Astrocyte (in vitro differentiated cells and primary cell): ENCODE measurements around the gene GCLM. TPM values are rescaled to one million over a fixed set of nuclear protein-coding genes. Genes with fewer than 3 reads are reported as not detected.

Experiments used
- DNase-seq: peaks from one replicate; pipeline ENCODE4 v3.0.0-alpha.2; 2010; ENCODE audit warnings: low read depth
- FAIRE-seq: peaks from 2 replicates; lab custom pipeline; 2011; peaks lifted over from hg19 to GRCh38; lab: Jason Lieb, UNC
- H2AFZ ChIP-seq: 2 replicates; pipeline ENCODE4 v1.6.0; 2012; ENCODE audit warnings: low read depth, low read length, inconsistent platforms
- H3K27ac ChIP-seq: 2 replicates; pipeline ENCODE4 v1.5.1; 2011; ENCODE audit warnings: low read depth, low read length, inconsistent platforms
- H3K27me3 ChIP-seq: 2 replicates; pipeline ENCODE4 v1.6.0; 2011; ENCODE audit warnings: low read length, inconsistent platforms; ENCODE audit not compliant: insufficient read depth
- H3K36me3 ChIP-seq: 2 replicates; pipeline ENCODE4 v1.5.1; 2011; ENCODE audit warnings: low read length, inconsistent platforms; ENCODE audit not compliant: insufficient read depth
- H3K4me1 ChIP-seq: 2 replicates; pipeline ENCODE4 v1.5.1; 2011; ENCODE audit warnings: low read length, inconsistent platforms; ENCODE audit not compliant: insufficient read depth
- H3K4me2 ChIP-seq: 2 replicates; pipeline ENCODE4 v1.6.0; 2012; ENCODE audit warnings: low read length, inconsistent platforms
- H3K4me3 ChIP-seq: 2 replicates; pipeline ENCODE4 v1.5.1; 2011; ENCODE audit warnings: low read depth, mild to moderate bottlenecking, low read length, inconsistent platforms; ENCODE audit not compliant: insufficient read depth
- H3K79me2 ChIP-seq: 2 replicates; pipeline ENCODE4 v1.6.0; 2012; ENCODE audit warnings: mild to moderate bottlenecking, low read length, inconsistent platforms; ENCODE audit not compliant: insufficient read depth
- H3K9ac ChIP-seq: 2 replicates; pipeline ENCODE4 v1.6.0; 2012; ENCODE audit warnings: mild to moderate bottlenecking, low read length, inconsistent platforms
- H3K9me3 ChIP-seq: 2 replicates; pipeline ENCODE4 v1.5.1; 2012; ENCODE audit warnings: low read depth, mild to moderate bottlenecking, low read length, inconsistent platforms; ENCODE audit not compliant: insufficient read depth
- H4K20me1 ChIP-seq: 2 replicates; pipeline ENCODE4 v1.6.0; 2012; ENCODE audit warnings: low read length, inconsistent platforms; ENCODE audit not compliant: insufficient read depth
- H3K27ac Mint-ChIP-seq: one replicate; pipeline ENCODE4 v1.8.0; 2021; ENCODE audit warnings: mild to moderate bottlenecking, mixed read lengths; ENCODE audit not compliant: unreplicated experiment
- H3K27me3 Mint-ChIP-seq: one replicate; pipeline ENCODE4 v1.8.0; 2021; ENCODE audit warnings: low read depth, mixed read lengths; ENCODE audit not compliant: unreplicated experiment
- H3K36me3 Mint-ChIP-seq: one replicate; pipeline ENCODE4 v1.8.0; 2021; ENCODE audit warnings: low read depth, mixed read lengths; ENCODE audit not compliant: unreplicated experiment
- H3K4me1 Mint-ChIP-seq: one replicate; pipeline ENCODE4 v1.8.0; 2021; ENCODE audit warnings: low read depth, mixed read lengths; ENCODE audit not compliant: unreplicated experiment
- H3K4me3 Mint-ChIP-seq: one replicate; pipeline ENCODE4 v1.8.0; 2021; ENCODE audit warnings: mild to moderate bottlenecking, moderate library complexity, mixed read lengths; ENCODE audit not compliant: unreplicated experiment
- H3K9me3 Mint-ChIP-seq: one replicate; pipeline ENCODE4 v1.8.0; 2021; ENCODE audit warnings: mild to moderate bottlenecking, mixed read lengths; ENCODE audit not compliant: unreplicated experiment
- CTCF ChIP-seq: IDR thresholded peaks from 2 replicates; pipeline ENCODE4 v1.5.1; 2011; ENCODE audit warnings: low read depth, mild to moderate bottlenecking, inconsistent platforms, low read length, moderate library complexity; ENCODE audit not compliant: insufficient read depth
- EZH2 ChIP-seq: IDR thresholded peaks from 2 replicates; pipeline ENCODE4 v1.6.1; 2012; ENCODE audit warnings: mild to moderate bottlenecking, low read length, inconsistent platforms; ENCODE audit not compliant: insufficient read depth
- total RNA-seq: library from RNA; stranded (reverse); gene quantifications from 2 replicates; pipeline ENCODE4 v1.2.1, GENCODE V29; 2021

The GCLM gene
- total RNA-seq, 1 donor from 2014 or later, result 27.5 TPM

GRCh38 chr1:93904228-93904627 is 5.0 kb downstream of the GCLM start:
- Histone ChIP-seq H3K9me3 (no peaks in the 10 kb centered on the region), H3K27me3 (no peaks in the 10 kb centered on the region), H3K4me2 (no peak overlapping the region), H3K27ac (no peak overlapping the region), H3K9ac (no peak overlapping the region), H3K79me2 (peaks cover 77% of the 10 kb centered on the region), H4K20me1 (peaks cover 51% of the 10 kb centered on the region), H3K36me3 (peaks cover 4% of the 10 kb centered on the region), H2AFZ (no peak overlapping the region), H3K4me1 (peaks cover 13% of the 10 kb centered on the region), H3K4me3 (no peak overlapping the region)
- Mint-ChIP-seq H3K27me3 (no peaks in the 10 kb centered on the region), H3K9me3 (no peaks in the 10 kb centered on the region), H3K4me1 (peaks cover 13% of the 10 kb centered on the region), H3K27ac (no peak overlapping the region), H3K4me3 (no peak overlapping the region), H3K36me3 (peaks cover 1% of the 10 kb centered on the region)
- no peak for TF ChIP-seq CTCF
- TF ChIP-seq EZH2, result no peak
- no peak for DNase-seq
- no peak for FAIRE-seq

GRCh38 chr1:93900723-93901504 is 8.3 kb downstream of the GCLM start:
- Histone ChIP-seq H2AFZ (no peak overlapping the region), H3K4me1 (peaks cover 3% of the 10 kb centered on the region), H3K9me3 (no peaks in the 10 kb centered on the region), H4K20me1 (peaks cover 25% of the 10 kb centered on the region), H3K4me2 (no peak overlapping the region), H3K79me2 (peaks cover 52% of the 10 kb centered on the region), H3K27ac (no peak overlapping the region), H3K36me3 (peaks cover 14% of the 10 kb centered on the region), H3K9ac (no peak overlapping the region), H3K4me3 (no peak overlapping the region), H3K27me3 (no peaks in the 10 kb centered on the region)
- no peaks in the 10 kb centered on the region for H3K27me3 Mint-ChIP-seq
- TF ChIP-seq CTCF (no peak), EZH2 (no peak)
- no peak overlapping the region for H3K4me3 Mint-ChIP-seq
- peaks cover 1% of the 10 kb centered on the region for H3K4me1 Mint-ChIP-seq
- H3K27ac Mint-ChIP-seq, result no peak overlapping the region
- DNase-seq, result no peak
- H3K9me3 Mint-ChIP-seq, result no peaks in the 10 kb centered on the region
- FAIRE-seq, result no peak
- peaks cover 1% of the 10 kb centered on the region for H3K36me3 Mint-ChIP-seq
